ENCODE measurements around the gene DLG2.

GRCh38 chr11:83819931-83820549, 1807.1 kb downstream of the DLG2 start:
- TF ChIP-seq, protein P1, sequence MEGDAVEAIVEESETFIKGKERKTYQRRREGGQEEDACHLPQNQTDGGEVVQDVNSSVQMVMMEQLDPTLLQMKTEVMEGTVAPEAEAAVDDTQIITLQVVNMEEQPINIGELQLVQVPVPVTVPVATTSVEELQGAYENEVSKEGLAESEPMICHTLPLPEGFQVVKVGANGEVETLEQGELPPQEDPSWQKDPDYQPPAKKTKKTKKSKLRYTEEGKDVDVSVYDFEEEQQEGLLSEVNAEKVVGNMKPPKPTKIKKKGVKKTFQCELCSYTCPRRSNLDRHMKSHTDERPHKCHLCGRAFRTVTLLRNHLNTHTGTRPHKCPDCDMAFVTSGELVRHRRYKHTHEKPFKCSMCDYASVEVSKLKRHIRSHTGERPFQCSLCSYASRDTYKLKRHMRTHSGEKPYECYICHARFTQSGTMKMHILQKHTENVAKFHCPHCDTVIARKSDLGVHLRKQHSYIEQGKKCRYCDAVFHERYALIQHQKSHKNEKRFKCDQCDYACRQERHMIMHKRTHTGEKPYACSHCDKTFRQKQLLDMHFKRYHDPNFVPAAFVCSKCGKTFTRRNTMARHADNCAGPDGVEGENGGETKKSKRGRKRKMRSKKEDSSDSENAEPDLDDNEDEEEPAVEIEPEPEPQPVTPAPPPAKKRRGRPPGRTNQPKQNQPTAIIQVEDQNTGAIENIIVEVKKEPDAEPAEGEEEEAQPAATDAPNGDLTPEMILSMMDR (conservative IDR thresholded peaks at IDR 0.05 in 1 of 2, IDR thresholded peaks at IDR 0.05 in 1 of 2; ENCODE audit: extremely low read depth in 1 of 2, insufficient read depth in 1 of 2, low read depth in 1 of 2, low read length in 2 of 2): peak; percentile 52 to 60
- no peak for TF ChIP-seq EZH2 (IDR thresholded peaks at IDR 0.05; ENCODE audit: borderline replicate concordance, low read length)
